HS-27A (cell line): ENCODE data around the gene EHD1.
A peak's percentile ranks its signal among the peaks of the same experiment; 100 is the strongest.
"Not testable (repeated sequence)": the region's sequence is repeated elsewhere in the genome, so short reads cannot be mapped to it uniquely, and the experiment has no call there.

Source experiments
- DNase-seq: peaks from one replicate; pipeline ENCODE4 v3.0.0-alpha.2; 2012; ENCODE audit warnings: low read depth, missing footprints

The EHD1 gene

DNA sequence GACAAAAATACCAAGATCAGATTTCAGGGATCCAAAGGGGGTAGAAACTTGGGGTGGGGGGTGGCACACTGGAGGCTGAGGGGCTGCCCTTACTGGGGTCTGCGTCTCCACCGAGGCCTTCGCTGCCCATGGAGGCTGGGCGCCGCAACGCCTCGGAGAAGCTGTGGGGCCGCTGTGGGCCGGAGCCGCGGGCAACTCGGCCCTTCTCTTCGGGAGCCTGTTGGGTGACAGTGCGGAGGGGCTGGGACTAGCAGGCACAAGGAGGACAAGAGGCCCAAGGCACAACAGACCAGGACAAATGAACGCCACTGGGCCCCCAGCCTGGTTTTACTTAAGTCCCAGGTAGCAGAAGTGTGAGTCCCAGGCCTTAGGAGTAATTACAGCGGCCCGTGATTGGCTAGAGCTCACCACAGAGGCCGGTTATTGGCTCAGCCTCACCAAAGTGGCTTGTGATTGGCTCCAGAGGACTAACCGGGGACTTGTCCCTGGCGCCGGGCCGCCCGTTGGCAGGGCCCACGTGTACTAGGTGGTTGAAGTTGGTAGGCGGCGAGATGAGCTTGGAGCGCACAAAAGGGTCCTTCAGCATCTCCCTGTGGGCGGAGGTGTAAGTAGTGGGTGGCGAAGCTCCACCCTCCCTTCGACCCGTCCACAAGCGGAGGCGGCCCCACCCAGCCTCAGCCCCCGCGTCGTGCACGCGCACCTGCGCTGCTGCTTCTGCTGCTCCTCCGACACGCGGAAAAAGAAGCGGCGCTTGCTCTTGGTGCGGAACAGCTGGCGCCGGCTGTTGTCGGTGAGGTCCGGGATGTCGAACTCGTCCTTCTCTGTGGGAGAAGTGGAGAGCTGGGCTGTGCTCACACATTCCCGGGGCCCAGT lies 51.6 kb downstream of the EHD1 start:
- no peak for DNase-seq

DNA sequence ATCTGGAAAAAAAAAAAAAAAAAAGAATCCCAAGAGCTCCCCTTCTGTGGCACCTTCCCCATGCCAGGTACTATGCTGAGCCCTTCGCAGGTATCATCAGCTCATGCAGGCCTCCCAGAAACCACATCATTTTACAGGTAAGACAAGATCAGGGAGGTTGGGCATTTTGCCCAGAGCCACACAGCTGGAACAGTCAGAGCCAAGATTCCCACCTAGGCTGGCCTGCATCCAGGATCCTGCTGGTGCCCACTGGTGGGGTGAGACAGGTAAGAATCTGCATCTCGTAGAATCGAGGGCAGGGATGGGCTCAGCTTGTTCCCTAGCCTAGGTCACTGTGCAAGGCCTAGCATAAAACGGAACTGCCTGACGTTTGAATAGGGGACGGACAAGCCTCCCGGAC lies 52.4 kb downstream of the EHD1 start:
- DNase-seq, result no peak

DNA sequence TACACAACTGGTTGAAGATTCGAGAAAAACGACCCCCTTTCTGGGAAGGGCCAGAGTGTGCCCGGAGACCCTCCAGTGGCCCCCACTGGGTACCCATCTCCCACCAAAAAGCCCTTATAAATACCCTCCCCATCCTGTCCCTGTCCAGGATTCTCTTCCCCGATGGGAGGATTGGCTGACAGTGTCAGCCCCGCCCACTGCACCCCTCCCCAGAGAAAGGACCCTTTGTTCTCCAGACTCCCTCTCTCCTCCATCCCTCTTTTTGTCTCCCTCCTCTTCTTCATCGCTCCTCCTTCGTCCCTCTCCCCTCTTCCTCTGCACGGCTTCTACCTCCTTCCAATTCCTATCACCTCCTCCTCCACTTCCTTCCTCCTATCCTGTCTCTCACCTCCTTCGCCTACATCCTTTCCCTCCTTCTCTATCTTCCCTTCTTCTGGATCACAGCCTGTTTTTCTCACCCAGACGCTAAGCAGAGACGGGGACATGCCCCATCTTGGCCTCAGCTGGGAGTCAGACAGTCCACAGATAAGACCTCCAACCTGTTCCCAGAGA lies 54.8 kb downstream of the EHD1 start:
- DNase-seq, result no peak

DNA sequence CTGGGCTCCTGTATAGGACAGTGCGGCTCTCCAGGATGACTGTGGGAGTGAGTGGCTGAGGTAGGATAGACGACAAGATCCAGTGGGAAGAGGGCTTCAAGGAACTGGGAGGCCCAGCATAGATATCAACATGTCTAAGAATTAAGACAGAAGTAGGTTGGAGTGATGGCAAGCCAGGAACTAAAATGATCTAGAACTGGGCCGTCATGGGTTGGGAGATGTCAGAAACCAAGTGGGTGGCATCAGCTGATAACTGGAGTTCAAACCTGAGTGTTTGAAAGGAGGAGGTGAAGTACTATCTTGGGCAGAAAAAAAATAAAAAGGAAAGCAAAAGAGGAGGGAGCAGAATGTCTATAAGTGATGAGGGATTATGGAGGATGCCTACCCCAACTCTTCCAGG lies 60.9 kb downstream of the EHD1 start:
- no peak for DNase-seq

DNA sequence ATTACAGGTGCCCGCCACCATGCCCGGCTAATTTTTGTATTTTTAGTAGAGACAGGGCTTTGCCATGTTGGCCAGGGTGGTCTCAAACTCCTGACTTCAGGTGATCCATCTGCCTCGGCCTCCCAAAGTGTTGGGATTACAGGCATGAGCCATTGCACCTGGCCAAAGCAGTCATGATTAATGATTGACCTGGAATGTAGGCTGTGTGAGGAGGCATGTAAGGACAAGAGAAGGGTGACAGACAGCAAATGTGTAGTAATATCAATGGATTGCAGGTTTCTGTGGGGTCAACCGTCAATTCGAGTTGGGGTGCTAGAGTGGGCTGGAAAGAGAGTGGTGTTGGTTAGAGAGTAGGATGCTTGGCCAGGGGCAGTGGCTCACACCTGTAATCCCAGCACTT lies 63.0 kb downstream of the EHD1 start:
- DNase-seq, result not testable (repeated sequence)

DNA sequence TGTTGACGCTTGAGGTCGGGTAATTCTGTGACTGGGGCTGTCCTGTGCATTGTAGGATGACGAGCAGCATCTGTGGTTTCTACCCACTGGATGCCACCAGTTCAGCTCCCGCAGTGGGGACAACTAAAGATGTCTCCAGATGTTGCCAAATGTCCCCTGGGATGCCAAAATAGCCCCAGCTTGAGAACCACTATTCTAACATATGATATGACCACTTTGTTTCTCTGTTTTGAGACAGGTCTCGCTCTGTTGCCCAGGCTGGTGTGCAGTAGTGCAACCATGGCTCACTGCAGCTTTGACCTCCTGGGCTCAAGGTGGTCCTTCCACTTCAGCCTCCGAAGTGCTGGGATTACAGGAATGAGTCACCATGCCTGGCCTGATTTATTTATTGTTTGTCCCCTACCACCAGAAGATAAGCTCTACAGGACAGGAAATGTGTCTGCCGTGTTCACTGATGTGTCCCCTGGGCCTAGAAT lies 63.7 kb downstream of the EHD1 start:
- no peak for DNase-seq

DNA sequence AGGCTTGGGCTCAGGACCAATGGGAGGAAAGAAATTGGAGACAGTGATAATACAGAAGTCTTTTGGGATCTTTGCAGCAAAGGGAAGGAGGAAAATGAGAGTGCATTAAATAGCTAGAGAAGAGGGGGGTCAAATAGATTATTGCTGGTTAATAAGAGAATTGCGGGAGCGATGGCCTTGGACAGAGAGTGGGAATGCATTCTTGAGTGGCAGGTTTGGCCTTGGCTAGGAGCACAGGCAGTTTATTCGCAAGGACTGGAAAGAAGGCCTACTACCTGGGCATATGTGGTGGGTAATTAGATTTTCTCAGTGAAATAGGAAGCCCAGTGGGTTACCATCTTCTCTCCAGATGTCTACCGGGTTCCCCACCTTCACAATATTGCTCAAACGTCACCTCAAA lies 64.6 kb downstream of the EHD1 start:
- no peak for DNase-seq

DNA sequence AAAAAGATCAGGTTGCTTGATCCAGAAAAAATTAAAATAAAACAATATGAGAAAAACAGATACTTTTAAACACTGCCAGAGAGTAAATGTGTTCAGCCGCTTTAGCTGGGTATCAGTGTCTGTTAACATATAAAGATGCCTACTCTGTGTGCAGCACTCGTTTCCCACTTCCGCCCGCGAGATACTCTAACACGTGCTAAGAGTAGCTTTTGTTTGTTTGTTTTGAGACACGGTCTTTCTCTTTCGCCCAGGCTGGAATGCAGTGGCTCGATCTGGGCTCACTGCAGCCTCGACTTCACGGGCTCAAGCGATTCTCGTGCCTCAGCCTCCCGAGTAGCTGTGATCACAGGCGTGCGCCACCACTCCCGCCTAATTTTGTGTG lies 67.5 kb downstream of the EHD1 start:
- DNase-seq, result peak; percentile 20

DNA sequence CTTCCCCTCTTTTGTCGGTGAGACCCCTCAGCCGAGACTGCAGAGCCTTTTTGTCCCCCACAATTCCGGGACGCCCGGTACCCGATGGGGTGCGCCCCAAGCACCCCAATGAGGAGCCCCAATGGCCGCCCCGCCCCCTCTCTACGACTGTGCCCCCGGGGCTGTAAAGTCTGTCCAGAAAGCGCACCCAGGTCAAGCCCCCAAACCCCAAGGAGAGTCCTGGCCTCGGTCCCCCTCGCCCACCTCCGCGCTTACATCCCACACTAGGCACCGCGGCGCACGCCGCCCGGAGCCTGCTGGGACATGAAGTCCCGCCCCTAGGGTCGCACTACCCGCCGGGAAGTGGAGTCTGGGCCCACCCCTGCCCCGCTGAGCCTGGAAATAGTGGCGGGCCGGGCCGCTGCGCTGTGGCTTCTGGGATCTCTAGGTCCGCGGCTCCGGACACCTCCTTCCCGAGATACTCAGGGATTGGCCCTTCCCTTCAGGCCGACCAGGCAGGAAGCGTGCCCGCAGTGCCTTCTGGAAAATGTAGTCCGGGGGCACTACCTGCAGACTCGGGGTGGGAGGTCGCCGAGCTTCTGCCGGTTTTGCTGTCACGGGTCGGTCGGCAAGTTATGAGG lies 68.0 kb downstream of the EHD1 start, which contains the start of gene MEN1:
Gene MEN1 (minus strand): TSS at position 281 of the 620 bp plus-strand sequence. CDS start 442 bp downstream, outside the sequence.
- peak; percentile 88 for DNase-seq

DNA sequence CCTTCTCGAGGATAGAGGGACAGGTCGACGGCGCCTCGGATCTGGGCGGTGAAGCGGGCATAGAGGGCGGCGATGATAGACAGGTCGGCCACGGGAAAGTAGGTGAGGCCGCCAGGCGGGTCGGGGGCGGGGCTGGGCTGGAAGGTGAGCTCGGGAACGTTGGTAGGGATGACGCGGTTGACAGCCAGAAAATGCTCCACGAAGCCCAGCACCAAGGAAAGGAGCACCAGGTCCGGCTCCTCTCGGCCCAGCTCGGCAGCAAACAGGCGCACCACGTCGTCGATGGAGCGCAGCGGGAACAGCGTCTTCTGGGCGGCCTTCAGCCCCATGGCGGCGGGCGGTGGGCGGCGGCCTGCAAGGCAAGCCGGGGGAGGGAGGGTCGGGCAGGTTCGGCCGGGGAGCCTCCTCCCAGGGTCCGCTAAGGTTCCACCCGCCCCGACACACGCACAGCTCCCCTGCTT lies 68.6 kb downstream of the EHD1 start:
- no peak for DNase-seq

DNA sequence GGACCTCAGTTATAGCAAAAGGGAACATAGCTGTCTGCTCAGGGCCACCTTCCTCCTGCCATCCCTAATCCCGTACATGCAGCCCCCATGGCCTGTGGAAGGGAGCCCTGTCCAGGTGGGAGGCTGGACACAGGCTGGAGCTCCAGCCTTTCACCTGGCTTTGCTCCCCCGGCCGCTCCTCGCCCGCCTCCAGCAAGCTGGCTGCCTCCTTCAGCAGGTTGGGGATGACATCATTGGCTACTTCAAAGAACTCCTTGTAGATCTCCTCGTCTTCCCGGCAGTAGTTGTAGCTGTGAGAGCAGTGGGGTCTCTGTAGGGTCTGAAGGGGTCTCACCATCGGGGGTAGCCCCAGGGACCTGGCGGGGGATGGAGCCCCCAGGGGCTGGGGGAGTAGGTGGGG lies 72.9 kb downstream of the EHD1 start:
- DNase-seq, result no peak

DNA sequence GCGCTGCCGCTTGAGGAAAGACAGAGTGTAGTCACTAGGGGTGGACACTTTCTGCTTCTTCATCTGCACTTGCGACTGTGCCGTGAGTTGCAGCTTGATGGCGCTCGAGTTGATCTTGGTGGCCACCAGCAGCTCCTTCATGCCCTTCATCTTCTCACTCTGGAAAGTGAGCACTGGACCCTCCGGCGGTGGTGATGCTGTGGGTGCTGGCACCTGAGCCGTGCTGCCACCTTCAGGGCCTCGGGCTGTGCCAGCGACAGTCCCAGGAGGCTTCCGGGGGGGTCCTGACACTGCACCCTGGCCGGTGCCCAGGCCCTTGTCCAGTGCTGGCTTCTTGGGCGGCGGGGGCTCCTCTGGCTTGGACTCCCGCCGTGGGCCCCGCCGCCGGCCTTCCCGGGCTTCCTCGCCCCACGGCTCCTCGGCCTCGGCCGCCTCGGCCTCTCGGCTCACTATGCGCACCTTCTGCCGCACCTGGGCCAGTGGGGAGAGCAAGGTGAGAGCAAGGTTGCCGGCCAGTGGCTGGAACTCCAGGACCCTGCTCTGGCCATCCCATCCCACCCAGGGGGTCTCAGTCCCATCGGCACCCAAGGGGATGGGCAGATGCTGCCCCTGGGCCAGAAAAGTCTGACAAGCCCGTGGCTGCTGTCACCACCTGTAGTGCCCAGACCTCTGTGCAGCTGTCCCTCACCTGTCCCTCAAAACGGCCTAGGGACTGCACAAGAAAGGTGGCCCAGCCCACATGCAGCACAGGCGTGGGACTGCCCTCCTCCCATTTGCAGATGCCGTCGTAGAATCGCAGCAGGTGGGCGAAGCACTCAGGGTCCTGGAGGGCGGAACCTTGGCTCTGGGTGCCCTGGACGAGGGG lies 73.8 kb downstream of the EHD1 start:
- no peak for DNase-seq

DNA sequence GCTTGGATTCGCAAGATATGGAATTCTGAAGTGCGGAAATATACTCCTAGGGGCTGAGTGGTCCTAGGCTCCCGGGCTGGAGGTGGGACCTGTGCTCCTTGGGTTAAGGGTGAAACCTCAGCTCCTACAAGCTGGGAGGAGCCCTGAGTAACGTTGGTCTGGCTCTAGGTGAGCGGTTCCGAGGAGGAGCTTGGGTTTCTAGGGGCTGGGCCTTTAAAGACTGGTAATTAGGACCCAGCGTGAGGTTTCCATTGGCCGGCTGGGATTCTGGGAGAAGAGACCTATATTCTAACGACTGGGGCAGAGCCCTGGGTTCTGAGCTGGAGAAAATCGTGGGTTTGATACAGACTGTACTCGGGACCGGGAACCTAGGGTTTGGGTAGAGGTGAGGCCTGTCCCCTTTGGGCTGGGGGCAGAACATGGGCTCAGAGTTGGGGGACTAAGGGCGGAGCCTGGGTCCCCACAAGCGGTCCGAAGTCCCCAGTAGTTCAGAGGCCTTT lies 74.5 kb downstream of the EHD1 start:
- no peak for DNase-seq

DNA sequence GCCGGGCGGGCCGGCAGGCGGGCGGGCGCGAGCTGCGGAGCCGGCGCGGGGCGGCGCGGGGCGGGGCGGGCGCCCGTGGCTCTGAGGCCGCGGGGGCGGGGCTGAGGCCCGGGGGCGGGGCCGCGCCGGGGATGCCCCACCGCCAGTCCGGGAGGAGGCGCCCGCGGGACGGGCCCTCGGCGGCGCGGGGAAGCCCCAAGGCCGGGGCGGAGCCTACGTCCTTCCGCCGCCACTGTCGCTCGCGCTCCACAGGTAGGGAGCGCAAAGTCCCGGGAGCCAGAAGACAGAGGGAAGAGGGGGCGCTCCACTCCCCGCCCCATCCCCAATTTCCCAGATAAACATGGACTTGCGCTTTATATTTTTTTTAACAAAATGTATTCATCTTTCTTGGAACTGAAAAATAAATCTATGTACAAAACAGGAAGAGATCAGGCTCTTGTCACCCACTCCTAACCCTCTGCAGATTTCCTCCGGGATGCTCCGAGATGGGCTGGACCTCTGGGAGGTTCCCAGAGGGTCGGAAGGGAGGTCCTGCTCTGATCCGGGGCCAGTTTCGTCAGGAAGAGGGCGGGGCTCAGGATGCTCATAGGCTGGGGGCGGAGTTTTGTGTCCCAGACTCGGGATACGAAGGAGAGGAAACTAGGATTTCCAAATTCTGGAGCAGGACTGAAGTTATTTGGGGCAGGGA lies 75.1 kb downstream of the EHD1 start, which contains the start of gene MAP4K2:
Gene MAP4K2 (minus strand): TSS at position 57 of the 688 bp plus-strand sequence. CDS start 65 bp downstream, outside the sequence.
- peak; percentile 75 for DNase-seq

DNA sequence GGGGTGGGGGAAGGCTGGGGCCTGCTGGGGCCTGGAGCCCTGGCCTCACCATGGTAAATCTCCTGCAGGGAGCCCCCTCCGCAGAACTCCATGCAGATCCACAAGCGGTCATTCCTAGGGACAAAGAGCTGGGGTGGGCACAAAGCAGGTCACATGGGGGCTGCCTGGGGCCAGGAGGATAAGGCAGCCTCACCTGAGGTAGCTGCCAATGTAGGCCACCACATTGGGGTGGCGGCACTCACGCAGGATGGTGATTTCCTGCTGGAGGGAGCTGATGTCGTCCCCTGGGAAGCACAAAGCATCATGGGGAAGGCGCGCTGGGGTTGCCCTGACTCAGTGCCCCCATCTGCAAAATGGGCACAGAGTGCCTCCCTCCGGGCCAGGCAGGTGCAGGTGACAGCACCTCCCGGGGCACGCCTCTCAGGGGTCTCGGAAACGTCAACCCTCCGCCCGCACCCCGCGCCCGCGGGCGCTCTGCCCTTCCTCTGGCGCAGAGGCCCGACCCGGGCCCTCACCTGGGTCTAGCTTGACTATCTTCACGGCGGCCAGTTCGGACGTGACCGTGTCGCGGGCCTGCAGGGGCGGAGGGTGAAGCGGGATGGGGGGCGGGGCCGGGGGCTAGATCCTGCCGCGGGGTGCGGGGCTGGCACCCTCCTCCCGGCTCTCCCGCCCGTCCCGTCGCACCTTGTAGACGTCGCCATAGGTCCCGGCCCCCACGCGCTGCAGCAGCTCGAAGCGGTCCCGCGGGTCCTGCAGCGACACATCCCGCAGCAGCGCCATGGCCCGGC lies 75.9 kb downstream of the EHD1 start:
- no peak for DNase-seq
